ENCODE results near the gene BANF2.

DNA sequence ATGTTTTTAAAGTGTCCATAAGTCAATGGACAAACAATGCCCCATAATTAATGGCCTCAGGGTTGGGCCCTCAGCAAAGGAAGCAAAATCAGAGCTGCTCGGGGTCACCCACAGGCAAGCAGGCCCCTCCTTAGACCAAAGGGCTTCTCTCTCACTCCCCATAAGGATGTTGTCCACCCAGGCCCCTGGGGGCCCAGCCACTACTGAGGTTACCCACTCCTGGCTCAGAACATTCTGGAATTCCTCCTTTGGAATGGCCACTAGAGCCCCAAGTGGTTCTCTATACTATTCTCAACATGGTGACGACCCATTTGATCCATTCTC is 50.9 kb downstream of the BANF2 start:
- no peak for TF ChIP-seq EZH2 (IDR thresholded peaks at IDR 0.05; ENCODE audit: borderline replicate concordance, low read depth, low read length, severe bottlenecking)
- no peak for TF ChIP-seq CTCF (IDR thresholded peaks at IDR 0.05; ENCODE audit: borderline replicate concordance, extremely low read depth, low read length, poor library complexity, severe bottlenecking)
